HepG2 (cell line): Measurements from ENCODE around the gene SLC2A6. TPM values are rescaled to one million over a fixed set of nuclear protein-coding genes. Genes with fewer than 3 reads are reported as not detected.
A peak's percentile ranks its signal among the peaks of the same experiment; 100 is the strongest.

Experiments
- CREM ChIP-seq, 2 experiments: sonication (generic) in 1 of 2; formaldehyde crosslinking in 1 of 2; IDR thresholded peaks; 2 replicates each; pipeline versions ENCODE4 v1.4.0 to v1.6.1; 2016 to 2020; ENCODE audit warnings: antibody characterized with exemption in 1 of 2, mild to moderate bottlenecking in 1 of 2, missing genetic modification reagents in 1 of 2
- ELF1 ChIP-seq: sonication (generic); formaldehyde crosslinking; IDR thresholded peaks from 2 replicates; pipeline ENCODE4 v1.4.0; 2020; ENCODE audit warnings: missing genetic modification reagents
- ESRRA ChIP-seq: sonication (generic); formaldehyde crosslinking; IDR thresholded peaks from 2 replicates; pipeline ENCODE4 v1.5.1; 2020; ENCODE audit warnings: mild to moderate bottlenecking, low read depth, missing genetic modification reagents
- FIP1L1 ChIP-seq: fragments of 200-400 bp; formaldehyde crosslinking; IDR thresholded peaks from 2 replicates; pipeline ENCODE4 v1.6.1; 2018; ENCODE audit warnings: low read depth, mild to moderate bottlenecking, low read length, moderate library complexity, borderline replicate concordance; ENCODE audit not compliant: insufficient read depth
- FOSL1 ChIP-seq: sonication (generic); formaldehyde crosslinking; IDR thresholded peaks from 2 replicates; pipeline ENCODE4 v1.9.0; 2021; ENCODE audit warnings: missing genetic modification reagents, borderline replicate concordance
- GZF1 ChIP-seq: sonication (generic); formaldehyde crosslinking; IDR thresholded peaks from 2 replicates; pipeline ENCODE4 v1.5.1; 2020; ENCODE audit warnings: mild to moderate bottlenecking, missing genetic modification reagents
- HDAC1 ChIP-seq: sonication (generic); formaldehyde crosslinking; IDR thresholded peaks from 2 replicates; pipeline ENCODE4 v1.5.1; 2020; ENCODE audit warnings: mild to moderate bottlenecking, missing genetic modification reagents
- HHEX ChIP-seq: IDR thresholded peaks from 2 replicates; pipeline ENCODE4 v1.6.1; 2016; ENCODE audit warnings: control low read depth
- KDM5A ChIP-seq: fragments of 200-600 bp; sonication (generic); IDR thresholded peaks from 2 replicates; pipeline ENCODE4 v1.7.0; 2018; ENCODE audit warnings: antibody characterized with exemption, mild to moderate bottlenecking, low read length, borderline replicate concordance
- KDM6A ChIP-seq: IDR thresholded peaks from 2 replicates; pipeline ENCODE4 v1.6.1; 2016; ENCODE audit warnings: low read depth
- MXI1 ChIP-seq: IDR thresholded peaks from 3 replicates; pipeline ENCODE4 v1.6.1; 2012; ENCODE audit warnings: low read depth, low read length, inconsistent platforms, borderline replicate concordance
- NCOA1 ChIP-seq: sonication (generic); formaldehyde crosslinking; IDR thresholded peaks from 2 replicates; pipeline ENCODE4 v1.9.0; 2021; ENCODE audit warnings: missing genetic modification reagents
- REPIN1 ChIP-seq: sonication (generic); formaldehyde crosslinking; IDR thresholded peaks from 2 replicates; pipeline ENCODE4 v1.8.0; 2022; ENCODE audit warnings: missing genetic modification reagents, low read depth, mild to moderate bottlenecking, borderline replicate concordance
- SMAD9 ChIP-seq: sonication (generic); formaldehyde crosslinking; IDR thresholded peaks from 2 replicates; pipeline ENCODE4 v1.5.1; 2020; ENCODE audit warnings: mild to moderate bottlenecking, missing genetic modification reagents
- TGIF2 ChIP-seq: IDR thresholded peaks from 2 replicates; pipeline ENCODE4 v1.6.1; 2016; ENCODE audit warnings: control low read depth, missing compliant biosample characterization
- YEATS2 ChIP-seq: sonication (generic); formaldehyde crosslinking; IDR thresholded peaks from 2 replicates; pipeline ENCODE4 v1.4.0; 2020; ENCODE audit warnings: missing genetic modification reagents, borderline replicate concordance
- ZFYVE20 ChIP-seq: sonication (generic); formaldehyde crosslinking; IDR thresholded peaks from 2 replicates; pipeline ENCODE4 v1.8.0; 2023; ENCODE audit warnings: low read depth, mild to moderate bottlenecking, moderate library complexity, missing genetic modification reagents, borderline replicate concordance
- ZNF274 ChIP-seq: sonication (generic); formaldehyde crosslinking; IDR thresholded peaks from 2 replicates; pipeline ENCODE4 v1.5.1; 2020; ENCODE audit warnings: mild to moderate bottlenecking, missing genetic modification reagents
- ZNF326 ChIP-seq: sonication (generic); formaldehyde crosslinking; IDR thresholded peaks from 2 replicates; pipeline ENCODE4 v1.4.0; 2020; ENCODE audit warnings: missing genetic modification reagents, borderline replicate concordance
- ZNF367 ChIP-seq: sonication (generic); formaldehyde crosslinking; IDR thresholded peaks from 2 replicates; pipeline ENCODE4 v1.4.0; 2020; ENCODE audit warnings: missing genetic modification reagents, borderline replicate concordance
- ZNF547 ChIP-seq: sonication (generic); formaldehyde crosslinking; IDR thresholded peaks from 2 replicates; pipeline ENCODE4 v1.5.1; 2020; ENCODE audit warnings: mild to moderate bottlenecking, missing genetic modification reagents
- ZNF598 ChIP-seq: sonication (generic); formaldehyde crosslinking; IDR thresholded peaks from 2 replicates; pipeline ENCODE4 v1.5.1; 2020; ENCODE audit warnings: mild to moderate bottlenecking, missing genetic modification reagents, borderline replicate concordance
- ZNF781 ChIP-seq: sonication (generic); formaldehyde crosslinking; IDR thresholded peaks from 2 replicates; pipeline ENCODE4 v1.5.1; 2020; ENCODE audit warnings: borderline replicate concordance, mild to moderate bottlenecking, missing genetic modification reagents; ENCODE audit errors: not compliant biosample characterization
- polyA plus RNA-seq, 8 experiments: library from polyadenylated mRNA; depleted of rRNA in 3 of 8; stranded (reverse) in 7 of 8; unstranded in 1 of 8; fragments of >200 nt; fragmentation: Illumina TruSeq in 4 of 8; extraction: Trizol in 4 of 8; gene quantifications; 2 replicates each; pipeline versions ENCODE4 v1.2.1 to v1.2.3, GENCODE V29; 2011 to 2016; ENCODE audit warnings: low read depth in 4 of 8, missing spikeins in 1 of 8, mixed read lengths in 1 of 8; ENCODE audit not compliant: insufficient read depth in 1 of 8
- total RNA-seq, 5 experiments: library from RNA; depleted of rRNA; stranded (reverse); fragments of >200 nt; fragmentation: Illumina TruSeq; extraction: Trizol; gene quantifications; 2 replicates each; pipeline ENCODE4 v1.2.3, GENCODE V29; 2016; ENCODE audit warnings: low read depth in 1 of 5
- TF ChIP-seq, protein P1 (sequence below): sonication (generic); formaldehyde crosslinking; IDR thresholded peaks from 2 replicates; pipeline ENCODE4 v1.5.1; 2020; ENCODE audit warnings: missing genetic modification reagents, mild to moderate bottlenecking, borderline replicate concordance
- TF ChIP-seq, protein P2 (sequence below): sonication (generic); formaldehyde crosslinking; IDR thresholded peaks from 2 replicates; pipeline ENCODE4 v1.4.0; 2020; ENCODE audit warnings: missing genetic modification reagents, borderline replicate concordance
- TF ChIP-seq, protein P3 (sequence below): sonication (generic); formaldehyde crosslinking; IDR thresholded peaks from 2 replicates; pipeline ENCODE4 v1.8.0; 2023; ENCODE audit warnings: mild to moderate bottlenecking, missing genetic modification reagents

SLC2A6 gene
- total and polyA plus RNA-seq, 2 of the 13 experiments (the other 11 are each of a cell fraction or from before 2014, with no cell fraction given) = 4.1 to 15.0 TPM

DNA sequence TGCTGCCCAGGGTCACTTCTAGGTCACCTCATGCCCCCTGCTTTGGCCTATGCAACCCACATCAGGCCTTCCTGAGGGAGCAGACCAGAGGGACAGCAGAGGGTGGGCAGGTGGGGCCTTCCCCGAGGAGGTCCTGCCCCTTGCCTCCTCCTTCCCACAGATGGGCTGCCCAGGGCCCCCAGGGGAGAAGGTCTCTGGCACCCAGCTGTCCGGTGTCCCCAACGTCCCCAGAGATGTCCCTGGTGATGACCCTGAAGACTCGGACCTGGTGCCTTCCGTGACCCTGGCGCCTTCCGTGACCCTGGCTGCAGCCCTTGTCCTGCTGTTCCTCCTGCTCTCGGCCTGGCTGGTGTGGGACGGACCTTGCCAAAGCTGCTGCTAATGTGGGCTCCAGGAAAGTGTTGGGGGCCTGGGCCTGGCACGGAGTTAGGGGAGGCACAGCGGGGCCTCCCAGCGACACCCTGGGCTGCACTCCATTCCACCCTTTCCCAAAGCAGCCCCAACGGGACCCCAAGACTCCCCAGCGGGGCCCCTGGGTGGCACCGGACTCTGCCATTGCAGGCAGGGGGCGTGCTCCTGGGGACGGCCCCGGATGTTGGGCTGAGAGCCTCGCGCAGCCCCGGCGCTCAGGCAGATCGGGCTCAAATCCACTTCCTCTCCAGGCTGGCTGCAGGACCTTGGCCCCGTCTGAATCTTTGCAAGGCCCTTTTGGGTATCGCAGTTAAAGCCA, 6.8 kb upstream of the SLC2A6 start (continued):
- TF ChIP-seq FOSL1 (CRISPR knock-in tag) (no peak), YEATS2 (CRISPR knock-in tag) (no peak), ZNF326 (CRISPR knock-in tag) (no peak), SMAD9 (CRISPR knock-in tag) (no peak), REPIN1 (CRISPR knock-in tag) (no peak), ZNF547 (CRISPR knock-in tag) (0 out of 2 replicates have a peak, but pooled peaks have one; percentile 49), ESRRA (CRISPR knock-in tag) (no peak), ZNF598 (CRISPR knock-in tag) (peak; percentile 93; the same call in 1 of the 2 replicates), ZFYVE20 (CRISPR knock-in tag) (no peak), ZNF274 (CRISPR knock-in tag) (no peak), GZF1 (no peak), ELF1 (no peak), KDM6A (CRISPR knock-in tag) (no peak), CREM (IDR thresholded peaks at IDR 0.05) (no peak), CREM (CRISPR knock-in tag; IDR thresholded peaks at IDR 0.05) (no peak), NCOA1 (CRISPR knock-in tag) (no peak), ZNF367 (CRISPR knock-in tag) (no peak), HDAC1 (CRISPR knock-in tag) (peak; percentile 62), ZNF781 (peak; percentile 24), HHEX (no peak), TGIF2 (CRISPR knock-in tag) (no peak), MXI1 (no peak), FIP1L1 (no peak), KDM5A (no peak)
- TF ChIP-seq, protein P1, sequence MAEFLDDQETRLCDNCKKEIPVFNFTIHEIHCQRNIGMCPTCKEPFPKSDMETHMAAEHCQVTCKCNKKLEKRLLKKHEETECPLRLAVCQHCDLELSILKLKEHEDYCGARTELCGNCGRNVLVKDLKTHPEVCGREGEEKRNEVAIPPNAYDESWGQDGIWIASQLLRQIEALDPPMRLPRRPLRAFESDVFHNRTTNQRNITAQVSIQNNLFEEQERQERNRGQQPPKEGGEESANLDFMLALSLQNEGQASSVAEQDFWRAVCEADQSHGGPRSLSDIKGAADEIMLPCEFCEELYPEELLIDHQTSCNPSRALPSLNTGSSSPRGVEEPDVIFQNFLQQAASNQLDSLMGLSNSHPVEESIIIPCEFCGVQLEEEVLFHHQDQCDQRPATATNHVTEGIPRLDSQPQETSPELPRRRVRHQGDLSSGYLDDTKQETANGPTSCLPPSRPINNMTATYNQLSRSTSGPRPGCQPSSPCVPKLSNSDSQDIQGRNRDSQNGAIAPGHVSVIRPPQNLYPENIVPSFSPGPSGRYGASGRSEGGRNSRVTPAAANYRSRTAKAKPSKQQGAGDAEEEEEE (CRISPR knock-in tag) = no peak
- TF ChIP-seq, protein P2, sequence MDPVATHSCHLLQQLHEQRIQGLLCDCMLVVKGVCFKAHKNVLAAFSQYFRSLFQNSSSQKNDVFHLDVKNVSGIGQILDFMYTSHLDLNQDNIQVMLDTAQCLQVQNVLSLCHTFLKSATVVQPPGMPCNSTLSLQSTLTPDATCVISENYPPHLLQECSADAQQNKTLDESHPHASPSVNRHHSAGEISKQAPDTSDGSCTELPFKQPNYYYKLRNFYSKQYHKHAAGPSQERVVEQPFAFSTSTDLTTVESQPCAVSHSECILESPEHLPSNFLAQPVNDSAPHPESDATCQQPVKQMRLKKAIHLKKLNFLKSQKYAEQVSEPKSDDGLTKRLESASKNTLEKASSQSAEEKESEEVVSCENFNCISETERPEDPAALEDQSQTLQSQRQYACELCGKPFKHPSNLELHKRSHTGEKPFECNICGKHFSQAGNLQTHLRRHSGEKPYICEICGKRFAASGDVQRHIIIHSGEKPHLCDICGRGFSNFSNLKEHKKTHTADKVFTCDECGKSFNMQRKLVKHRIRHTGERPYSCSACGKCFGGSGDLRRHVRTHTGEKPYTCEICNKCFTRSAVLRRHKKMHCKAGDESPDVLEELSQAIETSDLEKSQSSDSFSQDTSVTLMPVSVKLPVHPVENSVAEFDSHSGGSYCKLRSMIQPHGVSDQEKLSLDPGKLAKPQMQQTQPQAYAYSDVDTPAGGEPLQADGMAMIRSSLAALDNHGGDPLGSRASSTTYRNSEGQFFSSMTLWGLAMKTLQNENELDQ (CRISPR knock-in tag) = no peak
- TF ChIP-seq, protein P3, sequence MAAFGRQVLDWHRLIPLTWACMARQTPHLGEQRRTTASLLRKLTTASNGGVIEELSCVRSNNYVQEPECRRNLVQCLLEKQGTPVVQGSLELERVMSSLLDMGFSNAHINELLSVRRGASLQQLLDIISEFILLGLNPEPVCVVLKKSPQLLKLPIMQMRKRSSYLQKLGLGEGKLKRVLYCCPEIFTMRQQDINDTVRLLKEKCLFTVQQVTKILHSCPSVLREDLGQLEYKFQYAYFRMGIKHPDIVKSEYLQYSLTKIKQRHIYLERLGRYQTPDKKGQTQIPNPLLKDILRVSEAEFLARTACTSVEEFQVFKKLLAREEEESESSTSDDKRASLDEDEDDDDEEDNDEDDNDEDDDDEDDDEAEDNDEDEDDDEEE = 0 out of 2 replicates have a peak, but pooled peaks have one; percentile 26
